ENCODE measurements around the gene TRRAP. TPM values are rescaled to one million over a fixed set of nuclear protein-coding genes. Genes with fewer than 3 reads are reported as not detected.

TRRAP gene
- total and polyA plus RNA-seq, 2 of the 8 experiments (the other 6 are each of a cell fraction or from before 2014, with no cell fraction given) = 21.7 to 48.6 TPM

GRCh38 chr7:98870807-98871491 is 7.4 kb upstream of the TRRAP start (continued):
- TF ChIP-seq EZH2 (IDR thresholded peaks at IDR 0.05; ENCODE audit: low read depth, low read length, severe bottlenecking) = no peak
- TF ChIP-seq BCL11A (IDR thresholded peaks at IDR 0.05; ENCODE audit: low read depth in 2 of 2, low read length in 2 of 2) = no peak
- no peak for TF ChIP-seq KDM1A (IDR thresholded peaks at IDR 0.05; ENCODE audit: borderline replicate concordance, low read length)

Data from H1 (cell line).